ENCODE data around the gene OR10G6.
"Not testable (repeated sequence)": the region's sequence is repeated elsewhere in the genome, so short reads cannot be mapped to it uniquely, and the experiment has no call there.

OR10G6 gene

GRCh38 chr11:123995119-123995518 is at the start of gene OR10G6:
OR10G6 (minus strand) TSS chr11:123995161; CDS start chr11:123995161, 0 bp downstream.
- no peak for TF ChIP-seq CTCF (IDR thresholded peaks at IDR 0.05; ENCODE audit: control insufficient read depth, insufficient read depth, low read depth, low read length, missing control alignments)
- no peak within 1 kb of the TSS for H3K4me3 ChIP-seq (ENCODE audit: control insufficient read depth, low read depth, low read length)
- DNase-seq (ENCODE audit: low read depth): no peak

DNA sequence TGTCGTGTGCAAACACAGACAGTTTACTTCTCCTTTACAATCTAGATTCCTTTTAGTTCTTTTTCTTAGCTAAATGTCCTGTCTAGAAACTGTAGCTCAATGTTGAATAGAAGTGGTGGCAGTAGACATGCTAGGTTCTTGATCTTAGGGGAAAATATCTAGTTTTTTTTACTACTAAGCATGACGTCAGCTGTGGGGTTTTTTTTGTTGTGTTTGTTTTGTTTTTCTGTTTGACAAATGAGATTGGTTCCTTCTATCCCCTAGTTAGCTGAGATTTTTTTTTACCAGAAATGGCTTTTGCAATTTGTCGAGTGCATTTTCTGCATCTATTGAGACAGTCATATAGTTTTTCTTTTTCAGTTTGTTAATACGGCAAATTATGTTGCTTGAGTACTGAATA is 48.5 kb upstream of the OR10G6 start:
- no peak for TF ChIP-seq CTCF (IDR thresholded peaks at IDR 0.05; ENCODE audit: control insufficient read depth, insufficient read depth, low read depth, low read length, missing control alignments)
- no peak for DNase-seq (ENCODE audit: low read depth)
- H3K4me3 ChIP-seq (ENCODE audit: control insufficient read depth, low read depth, low read length): no peak overlapping the region

GRCh38 chr11:124041254-124041653 is 46.3 kb upstream of the OR10G6 start, which contains the start of gene OR10G7:
OR10G7 (minus strand) TSS chr11:124041325; CDS start chr11:124039001, 2,324 bp downstream.
- H3K4me3 ChIP-seq (ENCODE audit: control insufficient read depth, low read depth, low read length): no peak within 1 kb of the TSS
- no peak for DNase-seq (ENCODE audit: low read depth)
- no peak for TF ChIP-seq CTCF (IDR thresholded peaks at IDR 0.05; ENCODE audit: control insufficient read depth, insufficient read depth, low read depth, low read length, missing control alignments)

DNA sequence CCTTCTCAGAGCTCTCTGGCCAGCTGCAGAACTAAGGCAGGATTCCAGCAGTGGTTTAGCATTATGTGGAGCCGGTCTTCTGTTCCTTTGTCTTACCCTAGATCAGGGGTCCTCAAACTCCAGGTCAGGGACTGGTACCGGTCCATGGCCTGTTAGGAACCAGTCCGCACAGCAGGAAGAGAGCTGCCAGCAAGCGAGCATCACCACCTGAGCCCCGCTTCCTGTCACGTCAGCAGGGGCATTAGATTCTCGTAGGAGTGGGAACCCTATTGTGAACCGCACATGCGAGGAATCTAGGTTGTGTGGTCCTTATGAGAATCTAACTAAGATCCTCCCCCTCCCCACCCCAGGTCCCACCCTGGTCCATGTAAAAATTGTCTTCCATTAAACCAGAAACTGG is 44.6 kb upstream of the OR10G6 start:
- DNase-seq (ENCODE audit: low read depth): no peak
- no peak for TF ChIP-seq CTCF (IDR thresholded peaks at IDR 0.05; ENCODE audit: control insufficient read depth, insufficient read depth, low read depth, low read length, missing control alignments)
- no peak overlapping the region for H3K4me3 ChIP-seq (ENCODE audit: control insufficient read depth, low read depth, low read length)

GRCh38 chr11:124036666-124037065 is 41.7 kb upstream of the OR10G6 start:
- DNase-seq (ENCODE audit: low read depth): no peak
- H3K4me3 ChIP-seq (ENCODE audit: control insufficient read depth, low read depth, low read length): no peak overlapping the region
- no peak for TF ChIP-seq CTCF (IDR thresholded peaks at IDR 0.05; ENCODE audit: control insufficient read depth, insufficient read depth, low read depth, low read length, missing control alignments)

GRCh38 chr11:124026498-124026897 is 31.5 kb upstream of the OR10G6 start, which contains the start of gene OR10G8:
OR10G8 (plus strand) TSS chr11:124026798; CDS start chr11:124029623, 2,825 bp downstream.
- TF ChIP-seq CTCF (IDR thresholded peaks at IDR 0.05; ENCODE audit: control insufficient read depth, insufficient read depth, low read depth, low read length, missing control alignments): no peak
- no peak within 1 kb of the TSS for H3K4me3 ChIP-seq (ENCODE audit: control insufficient read depth, low read depth, low read length)

GRCh38 chr11:124015837-124016236 is 20.9 kb upstream of the OR10G6 start:
- H3K4me3 ChIP-seq (ENCODE audit: control insufficient read depth, low read depth, low read length); DNase-seq (ENCODE audit: low read depth): not testable (repeated sequence)

More at GRCh38 chr11:124026498-124026897, 31.5 kb upstream of the OR10G6 start, which contains the start of gene OR10G8:
- DNase-seq (ENCODE audit: low read depth): no peak

All from AG09309 (cell line).